H1 (cell line): Measurements from ENCODE around the gene AGBL4. TPM values are rescaled to one million over a fixed set of nuclear protein-coding genes. Genes with fewer than 3 reads are reported as not detected.

Source experiments
- RNF2 ChIP-seq: fragments of 200-900, 300-1000 bp; sonication (generic); IDR thresholded peaks from 2 replicates; pipeline ENCODE4 v1.7.1; 2016; ENCODE audit warnings: borderline replicate concordance, low read depth, mild to moderate bottlenecking, antibody characterized with exemption, low read length; ENCODE audit not compliant: poor library complexity, severe bottlenecking; ENCODE audit errors: missing control alignments
- USF2 ChIP-seq: IDR thresholded peaks from 2 replicates; pipeline ENCODE4 v1.6.1; 2011; ENCODE audit warnings: low read length, improper control_type of control experiment
- polyA plus RNA-seq, 7 experiments: library from polyadenylated mRNA; depleted of rRNA in 3 of 7; stranded (reverse) in 5 of 7; unstranded in 2 of 7; fragments of >200 nt in 5 of 7; fragments of 200-250 nt in 2 of 7; gene quantifications; 1 replicate in 5 of 7; 2 replicates in 1 of 7; 4 replicates in 1 of 7; pipeline versions ENCODE4 v1.2.1 to v1.2.3, GENCODE V29; 2011 to 2013; ENCODE audit warnings: missing spikeins in 2 of 7, mixed read lengths in 2 of 7
- total RNA-seq: library from RNA; stranded (reverse); fragmentation: NEBNext Ultra II Directional; extraction: Animal tissue kit (Norgen Biotek cat#: 25700); gene quantifications from 2 replicates; pipeline ENCODE4 v1.2.1, GENCODE V29; 2021

AGBL4 gene
- total and polyA plus RNA-seq, 2 of the 8 experiments (the other 6 are each of a cell fraction or from before 2014, with no cell fraction given), result 0.41 to 0.45 TPM

- TF ChIP-seq RNF2, result no peak
- TF ChIP-seq USF2, result no peak
- TF ChIP-seq, all 59 proteins: peak for 0
Measured at GRCh38 chr1:48756683-48757316, 1267.0 kb downstream of the AGBL4 start (continued).
